Body of pancreas (tissue), 4 donors: ENCODE measurements around the gene SRPRB.

Experiments
- CTCF ChIP-seq, 7 experiments: fragments of 450-650 bp in 4 of 7; fragments of 200-600 bp in 3 of 7; sonication (generic) in 3 of 7; IDR thresholded peaks; one replicate each; pipeline ENCODE4 v1.5.1; 2016 to 2019; ENCODE audit warnings: antibody characterized with exemption in 7 of 7
- POLR2A ChIP-seq, 3 donors: fragments of 450-650 bp; IDR thresholded peaks; one replicate each; pipeline ENCODE4 v1.6.1; 2016; ENCODE audit warnings: antibody characterized with exemption in 3 of 3, mild to moderate bottlenecking in 2 of 3

GRCh38 chr3:133849346-133849745, 43.7 kb downstream of the SRPRB start:
- no peak for TF ChIP-seq CTCF (IDR thresholded peaks at IDR 0.05)
- TF ChIP-seq POLR2A (IDR thresholded peaks at IDR 0.05) = no peak
